ENCODE results near the gene PEMT. TPM values are rescaled to one million over a fixed set of nuclear protein-coding genes. Genes with fewer than 3 reads are reported as not detected.

PEMT gene
- total and polyA plus RNA-seq, 2 of the 4 experiments (the other 2 are of a cell fraction), result 23.3 to 49.5 TPM

GRCh38 chr17:17605729-17606088, 14.2 kb upstream of the PEMT start:
- Histone ChIP-seq H3K23ac (ENCODE audit: low read depth, low read length) (no peak overlapping the region), H2BK20ac (ENCODE audit: low read depth, low read length) (no peak overlapping the region), H3K27me3 (ENCODE audit: control insufficient read depth, insufficient read depth, low read length) (peaks cover 7% of the 10 kb centered on the region; the same call in 1 of the 2 replicates), H3K18ac (ENCODE audit: low read depth, low read length) (no peak overlapping the region), H2BK120ac (ENCODE audit: low read depth, low read length) (no peak overlapping the region), H4K8ac (ENCODE audit: low read depth in 2 of 2, low read length in 2 of 2) (no peak overlapping the region), H3K9ac (ENCODE audit: low read depth, low read length) (no peak overlapping the region), H2BK15ac (ENCODE audit: low read depth, low read length) (no peak overlapping the region), H2AFZ (replicated peaks; ENCODE audit: low read length, poor library complexity) (no peak overlapping the region), H3K27ac (ENCODE audit: insufficient read depth, low read length) (no peak overlapping the region), H3K56ac (ENCODE audit: extremely low read depth, insufficient read depth, low read length) (no peak overlapping the region), H3K4me1 (ENCODE audit: control insufficient read depth, insufficient read depth, low read length) (peaks cover 4% of the 10 kb centered on the region), H3K14ac (replicated peaks; ENCODE audit: low read depth, low read length) (no peak overlapping the region), H4K91ac (ENCODE audit: insufficient read depth, low read depth, low read length) (no peak overlapping the region), H4K20me1 (ENCODE audit: insufficient read depth, low read length) (no peaks in the 10 kb centered on the region), H2BK5ac (ENCODE audit: low read depth, low read length, poor library complexity, severe bottlenecking) (no peak overlapping the region), H2AK9ac (replicated peaks; ENCODE audit: low read depth, low read length, poor library complexity) (no peak overlapping the region), H3K4me3 (ENCODE audit: insufficient read depth, low read depth, low read length) (no peak overlapping the region), H3K4me2 (ENCODE audit: low read depth, low read length) (no peak overlapping the region), H3K79me1 (ENCODE audit: low read depth in 1 of 2, low read length in 2 of 2) (no peaks in the 10 kb centered on the region), H2AK5ac (ENCODE audit: low read depth, low read length) (no peak overlapping the region), H3K9me3 (ENCODE audit: control insufficient read depth, insufficient read depth, low read length) (no peaks in the 10 kb centered on the region), H3K36me3 (ENCODE audit: control insufficient read depth, insufficient read depth, low read length) (no peaks in the 10 kb centered on the region), H3K9me1 (ENCODE audit: insufficient read depth, low read length) (peaks cover 7% of the 10 kb centered on the region), H4K5ac (ENCODE audit: low read depth, low read length) (no peak overlapping the region), H3K4ac (ENCODE audit: low read depth, low read length) (no peak overlapping the region)
- ChIA-PET POLR2A (ENCODE audit: unreplicated experiment) (interaction anchor here (0.6 kb wide), 1 partner anchor 109 kb away, joined by 3 read pairs; no protein-coding TSS in a partner anchor), CTCF (no interaction called here)
- dilution Hi-C loops (cut with HindIII; ENCODE audit: low sequenced_read_pairs, unreplicated experiment), result no loop called here
- TF ChIP-seq NFE2L2 (IDR thresholded peaks at IDR 0.05; ENCODE audit: low read depth, low read length), result no peak
- TF ChIP-seq RCOR1 (IDR thresholded peaks at IDR 0.05; ENCODE audit: insufficient replicate concordance, low read length), result no peak
- TF ChIP-seq RAD21 (IDR thresholded peaks at IDR 0.05; ENCODE audit: low read length), result no peak
- TF ChIP-seq MXI1 (IDR thresholded peaks at IDR 0.05; ENCODE audit: borderline replicate concordance, low read depth, low read length), result no peak
- TF ChIP-seq BHLHE40 (IDR thresholded peaks at IDR 0.05; ENCODE audit: low read depth, low read length), result no peak; the same call in 1 of the 2 replicates
- TF ChIP-seq, protein P1, sequence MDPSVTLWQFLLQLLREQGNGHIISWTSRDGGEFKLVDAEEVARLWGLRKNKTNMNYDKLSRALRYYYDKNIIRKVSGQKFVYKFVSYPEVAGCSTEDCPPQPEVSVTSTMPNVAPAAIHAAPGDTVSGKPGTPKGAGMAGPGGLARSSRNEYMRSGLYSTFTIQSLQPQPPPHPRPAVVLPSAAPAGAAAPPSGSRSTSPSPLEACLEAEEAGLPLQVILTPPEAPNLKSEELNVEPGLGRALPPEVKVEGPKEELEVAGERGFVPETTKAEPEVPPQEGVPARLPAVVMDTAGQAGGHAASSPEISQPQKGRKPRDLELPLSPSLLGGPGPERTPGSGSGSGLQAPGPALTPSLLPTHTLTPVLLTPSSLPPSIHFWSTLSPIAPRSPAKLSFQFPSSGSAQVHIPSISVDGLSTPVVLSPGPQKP (IDR thresholded peaks at IDR 0.05; ENCODE audit: borderline replicate concordance, low read depth, low read length), result no peak
- no peak for TF ChIP-seq MAFK (IDR thresholded peaks at IDR 0.05; ENCODE audit: low read depth, low read length)
- TF ChIP-seq USF2 (IDR thresholded peaks at IDR 0.05; ENCODE audit: low read depth, low read length), result peak; percentile 39; the same call in 1 of the 2 replicates
- no peak for TF ChIP-seq RFX5 (IDR thresholded peaks at IDR 0.05; ENCODE audit: low read depth, low read length)
- in situ Hi-C loops (cut with MboI; ENCODE audit: low sequenced_read_pairs), result no loop called here
- WGBS, 2 experiments (ENCODE audit: extremely low coverage in 2 of 2, insufficient read length in 1 of 2), result no CpG with 5 or more reads among the region's 4 CpGs
- intact Hi-C loops (cut with micrococcal nuclease), result no loop called here
- ATAC-seq (ENCODE audit: low read depth), result peak; percentile 62
- DNase-seq, result peak; percentile 58
- no TSS peak for BruUV-seq (replicated peaks)

Data from IMR-90 (cell line).